C4-2B (cell line): ENCODE measurements around the gene MINDY4.

Experiments used
- H3K27ac ChIP-seq: fragments of 450-650 bp; 2 replicates; pipeline ENCODE4 v1.5.1; 2017
- CTCF ChIP-seq: fragments of 450-650 bp; conservative IDR thresholded peaks from 2 replicates; pipeline ENCODE4 v1.5.1; 2017; ENCODE audit warnings: mild to moderate bottlenecking
- ZFX ChIP-seq: fragments of 450-650 bp; IDR thresholded peaks from 2 replicates; pipeline ENCODE4 v1.6.1; 2017

MINDY4 gene

GRCh38 chr7:30733691-30734090 lies 37.5 kb upstream of the MINDY4 start:
- H3K27ac ChIP-seq = no peak overlapping the region
- TF ChIP-seq CTCF = no peak
- TF ChIP-seq ZFX = no peak

GRCh38 chr7:30734497-30734896 lies 36.7 kb upstream of the MINDY4 start:
- TF ChIP-seq CTCF = no peak
- no peak for TF ChIP-seq ZFX
- H3K27ac ChIP-seq = no peak overlapping the region

GRCh38 chr7:30735631-30736030 lies 35.6 kb upstream of the MINDY4 start:
- H3K27ac ChIP-seq = no peak overlapping the region
- TF ChIP-seq ZFX (no peak), CTCF (no peak)

- no peak overlapping the region for H3K27ac ChIP-seq
- no peak for TF ChIP-seq CTCF
- TF ChIP-seq ZFX = no peak
These were observed 34.9 kb upstream of the MINDY4 start for GRCh38 chr7:30736291-30736690.

- no peak for TF ChIP-seq ZFX
- no peak for TF ChIP-seq CTCF
- H3K27ac ChIP-seq = no peak overlapping the region
These were observed 32.9 kb upstream of the MINDY4 start for GRCh38 chr7:30738026-30738915.

GRCh38 chr7:30739691-30740090 lies 31.5 kb upstream of the MINDY4 start:
- TF ChIP-seq CTCF (no peak), ZFX (no peak)
- no peak overlapping the region for H3K27ac ChIP-seq

- H3K27ac ChIP-seq = no peak overlapping the region; the same call in 1 of the 2 replicates
- no peak for TF ChIP-seq ZFX
- TF ChIP-seq CTCF = peak; percentile 99
These were observed 30.6 kb upstream of the MINDY4 start for GRCh38 chr7:30740417-30741181.
